Nephron (organoid): ENCODE data around the gene MED7.

Experiments
- H3K27ac Mint-ChIP-seq, 3 experiments: 2 replicates each; pipeline ENCODE4 v1.8.0; 2020; ENCODE audit warnings: mixed read lengths in 3 of 3, mild to moderate bottlenecking in 2 of 3, moderate library complexity in 1 of 3
- H3K27me3 Mint-ChIP-seq: 2 replicates; pipeline ENCODE4 v1.8.0; 2021; ENCODE audit warnings: low read depth, mild to moderate bottlenecking, moderate library complexity, mixed read lengths
- H3K36me3 Mint-ChIP-seq: 2 replicates; pipeline ENCODE4 v1.8.0; 2020; ENCODE audit warnings: low read depth, mixed read lengths
- H3K4me1 Mint-ChIP-seq: 2 replicates; pipeline ENCODE4 v1.8.0; 2020; ENCODE audit warnings: mixed read lengths
- H3K4me3 Mint-ChIP-seq, 3 experiments: 2 replicates each; pipeline ENCODE4 v1.8.0; 2020; ENCODE audit warnings: mild to moderate bottlenecking in 3 of 3, mixed read lengths in 3 of 3, moderate library complexity in 2 of 3
- H3K9me3 Mint-ChIP-seq: 2 replicates; pipeline ENCODE4 v1.8.0; 2020; ENCODE audit warnings: mixed read lengths
- CTCF ChIP-seq, 3 experiments: fragments of 200-600 bp; sonication (generic); IDR thresholded peaks; one replicate each; pipeline ENCODE4 v1.5.0; 2021; ENCODE audit warnings: antibody characterized with exemption in 3 of 3; ENCODE audit not compliant: unreplicated experiment in 3 of 3

Gene MED7

GRCh38 chr5:157165668-157166067 is 23.0 kb upstream of the MED7 start:
- Mint-ChIP-seq H3K27me3 (peaks cover 15% of the 10 kb centered on the region), H3K9me3 (no peaks in the 10 kb centered on the region), H3K27ac (no peak overlapping the region), H3K36me3 (no peaks in the 10 kb centered on the region), H3K4me1 (no peaks in the 10 kb centered on the region), H3K4me3 (no peak overlapping the region)
- no peak for TF ChIP-seq CTCF (IDR thresholded peaks at IDR 0.05; ENCODE audit: unreplicated experiment in 3 of 3)

- no peak for TF ChIP-seq CTCF (IDR thresholded peaks at IDR 0.05; ENCODE audit: unreplicated experiment in 3 of 3)
- H3K4me1 Mint-ChIP-seq: no peaks in the 10 kb centered on the region
Observed at GRCh38 chr5:157165261-157165660, 22.6 kb upstream of the MED7 start.

GRCh38 chr5:157164521-157164920 is 21.9 kb upstream of the MED7 start:
- Mint-ChIP-seq H3K4me3 (no peak overlapping the region), H3K36me3 (no peaks in the 10 kb centered on the region), H3K4me1 (no peaks in the 10 kb centered on the region), H3K27me3 (peaks cover 15% of the 10 kb centered on the region), H3K27ac (no peak overlapping the region), H3K9me3 (no peaks in the 10 kb centered on the region)
- TF ChIP-seq CTCF (IDR thresholded peaks at IDR 0.05; ENCODE audit: unreplicated experiment in 3 of 3): no peak

More at GRCh38 chr5:157165261-157165660, 22.6 kb upstream of the MED7 start:
- Mint-ChIP-seq H3K27ac (no peak overlapping the region), H3K4me3 (no peak overlapping the region), H3K9me3 (no peaks in the 10 kb centered on the region), H3K27me3 (peaks cover 15% of the 10 kb centered on the region), H3K36me3 (no peaks in the 10 kb centered on the region)

- H3K27ac Mint-ChIP-seq: no peak overlapping the region
- no peaks in the 10 kb centered on the region for H3K36me3 Mint-ChIP-seq
- no peak for TF ChIP-seq CTCF (IDR thresholded peaks at IDR 0.05; ENCODE audit: unreplicated experiment in 3 of 3)
- H3K27me3 Mint-ChIP-seq: peaks cover 14% of the 10 kb centered on the region
- H3K4me3 Mint-ChIP-seq: no peak overlapping the region
- no peaks in the 10 kb centered on the region for H3K4me1 Mint-ChIP-seq
- H3K9me3 Mint-ChIP-seq: no peaks in the 10 kb centered on the region
Observed at GRCh38 chr5:157162919-157163510, 20.4 kb upstream of the MED7 start.

- Mint-ChIP-seq H3K4me3 (no peak overlapping the region), H3K27ac (no peak overlapping the region), H3K27me3 (peaks cover 11% of the 10 kb centered on the region), H3K9me3 (no peaks in the 10 kb centered on the region), H3K4me1 (no peaks in the 10 kb centered on the region), H3K36me3 (no peaks in the 10 kb centered on the region)
- no peak for TF ChIP-seq CTCF (IDR thresholded peaks at IDR 0.05; ENCODE audit: unreplicated experiment in 3 of 3)
Observed at GRCh38 chr5:157161996-157162395, 19.3 kb upstream of the MED7 start.

- Mint-ChIP-seq H3K36me3 (no peaks in the 10 kb centered on the region), H3K27ac (no peak overlapping the region), H3K4me1 (no peaks in the 10 kb centered on the region), H3K4me3 (no peak overlapping the region), H3K9me3 (peaks cover 3% of the 10 kb centered on the region), H3K27me3 (peaks cover 5% of the 10 kb centered on the region)
- TF ChIP-seq CTCF (IDR thresholded peaks at IDR 0.05; ENCODE audit: unreplicated experiment in 3 of 3): no peak
Observed at GRCh38 chr5:157160001-157160400, 17.3 kb upstream of the MED7 start.
